Upper lobe of right lung (tissue), 1 donor: Measurements from ENCODE around the gene NINJ1. TPM values are rescaled to one million over a fixed set of nuclear protein-coding genes. Genes with fewer than 3 reads are reported as not detected.

Source experiments
- ATAC-seq: fragments of 200-7000 bp; cut with Tn5 transposase; one replicate; pipeline ENCODE4 v1.9.1; 2020; ENCODE audit warnings: mild to moderate bottlenecking, moderate library complexity
- DNase-seq: peaks from one replicate; pipeline ENCODE4 v3.0.0-alpha.2; 2020
- H3K27ac ChIP-seq: fragments of 200-600 bp; one replicate; pipeline ENCODE4 v1.8.0; 2022
- H3K27me3 ChIP-seq: fragments of 200-600 bp; one replicate; pipeline ENCODE4 v1.8.0; 2022; ENCODE audit warnings: mild to moderate bottlenecking
- H3K36me3 ChIP-seq: fragments of 200-600 bp; one replicate; pipeline ENCODE4 v1.8.0; 2022
- H3K4me1 ChIP-seq: fragments of 200-600 bp; one replicate; pipeline ENCODE4 v1.8.0; 2022
- H3K4me3 ChIP-seq: fragments of 200-600 bp; one replicate; pipeline ENCODE4 v1.8.0; 2022; ENCODE audit warnings: mild to moderate bottlenecking
- H3K9me3 ChIP-seq: fragments of 200-600 bp; one replicate; pipeline ENCODE4 v1.8.0; 2022
- CTCF ChIP-seq: fragments of 200-600 bp; IDR thresholded peaks from one replicate; pipeline ENCODE4 v1.8.0; 2022; ENCODE audit warnings: antibody characterized with exemption
- intact Hi-C: fragments of 100-400 bp; cut with DNase I; formaldehyde crosslinking; loops from one replicate; pipeline ENCODE4 v1.11.0; 2022
- total RNA-seq: library from RNA; stranded (reverse); fragmentation: NEBNext Ultra II Directional; extraction: Animal tissue kit (Norgen Biotek cat#: 25700); gene quantifications from one replicate; pipeline ENCODE4 v1.2.1, GENCODE V29; 2021
- donor health status: DM: no; HTN: yes; CAD: no; lungs with severe emphysema.

NINJ1 gene
- total RNA-seq, 1 donor from 2014 or later: 53.2 TPM

- Histone ChIP-seq H3K27me3 (no peaks in the 10 kb centered on the region), H3K4me1 (no peaks in the 10 kb centered on the region), H3K27ac (no peak overlapping the region), H3K4me3 (no peak overlapping the region), H3K36me3 (no peaks in the 10 kb centered on the region), H3K9me3 (no peaks in the 10 kb centered on the region)
- intact Hi-C loops: no loop called here
- ATAC-seq (no peak), DNase-seq (no peak)
- no peak for TF ChIP-seq CTCF
Measured at GRCh38 chr9:93166699-93167098, 32.6 kb upstream of the NINJ1 start.

- ATAC-seq: no peak
- TF ChIP-seq CTCF: no peak
- Histone ChIP-seq H3K4me3 (no peak overlapping the region), H3K27me3 (no peaks in the 10 kb centered on the region), H3K9me3 (no peaks in the 10 kb centered on the region), H3K27ac (no peak overlapping the region), H3K4me1 (peaks cover 3% of the 10 kb centered on the region), H3K36me3 (no peaks in the 10 kb centered on the region)
- DNase-seq: no peak
- intact Hi-C loops: no loop called here
Measured at GRCh38 chr9:93164085-93164484, 30.0 kb upstream of the NINJ1 start.

- ATAC-seq: no peak
- no peak overlapping the region for H3K27ac ChIP-seq
- H3K27me3 ChIP-seq: no peaks in the 10 kb centered on the region
- DNase-seq: no peak
- H3K4me3 ChIP-seq: no peak overlapping the region
- no peak for TF ChIP-seq CTCF
- peaks cover 3% of the 10 kb centered on the region for H3K4me1 ChIP-seq
- intact Hi-C loops: no loop called here
- H3K9me3 ChIP-seq: no peaks in the 10 kb centered on the region
- H3K36me3 ChIP-seq: no peaks in the 10 kb centered on the region
Measured at GRCh38 chr9:93161786-93162562, 27.9 kb upstream of the NINJ1 start.

- peak; percentile 93 for DNase-seq
- no peaks in the 10 kb centered on the region for H3K27me3 ChIP-seq
- no peaks in the 10 kb centered on the region for H3K36me3 ChIP-seq
- intact Hi-C loops: loop anchor here (10.0 kb wide), 1 partner anchor 145 kb away; no protein-coding TSS in a partner anchor
- no peak overlapping the region for H3K27ac ChIP-seq
- peaks cover 3% of the 10 kb centered on the region for H3K4me1 ChIP-seq
- ATAC-seq: peak; percentile 99
- peak; percentile 98 for TF ChIP-seq CTCF
- H3K9me3 ChIP-seq: no peaks in the 10 kb centered on the region
- H3K4me3 ChIP-seq: no peak overlapping the region
Measured at GRCh38 chr9:93159601-93160471, 25.8 kb upstream of the NINJ1 start.

GRCh38 chr9:93156475-93157008, 22.5 kb upstream of the NINJ1 start:
- Histone ChIP-seq H3K27me3 (no peaks in the 10 kb centered on the region), H3K9me3 (no peaks in the 10 kb centered on the region), H3K4me1 (peaks cover 3% of the 10 kb centered on the region), H3K36me3 (no peaks in the 10 kb centered on the region), H3K27ac (no peak overlapping the region), H3K4me3 (no peak overlapping the region)
- TF ChIP-seq CTCF: no peak
- DNase-seq (no peak), ATAC-seq (no peak)
- intact Hi-C loops: loop anchor here (10.0 kb wide), 1 partner anchor 148 kb away; no protein-coding TSS in a partner anchor
